HG02943 (cell line): ENCODE data around the gene SLC2A5.
"Not testable (repeated sequence)": the region's sequence is repeated elsewhere in the genome, so short reads cannot be mapped to it uniquely, and the experiment has no call there.

Experiments
- ATAC-seq: cut with Tn5 transposase; IDR thresholded peaks from one replicate; pipeline ENCODE4 v1.9.1; 2021; ENCODE audit warnings: mild to moderate bottlenecking, low read depth, moderate library complexity; ENCODE audit not compliant: unreplicated experiment

SLC2A5 gene

DNA sequence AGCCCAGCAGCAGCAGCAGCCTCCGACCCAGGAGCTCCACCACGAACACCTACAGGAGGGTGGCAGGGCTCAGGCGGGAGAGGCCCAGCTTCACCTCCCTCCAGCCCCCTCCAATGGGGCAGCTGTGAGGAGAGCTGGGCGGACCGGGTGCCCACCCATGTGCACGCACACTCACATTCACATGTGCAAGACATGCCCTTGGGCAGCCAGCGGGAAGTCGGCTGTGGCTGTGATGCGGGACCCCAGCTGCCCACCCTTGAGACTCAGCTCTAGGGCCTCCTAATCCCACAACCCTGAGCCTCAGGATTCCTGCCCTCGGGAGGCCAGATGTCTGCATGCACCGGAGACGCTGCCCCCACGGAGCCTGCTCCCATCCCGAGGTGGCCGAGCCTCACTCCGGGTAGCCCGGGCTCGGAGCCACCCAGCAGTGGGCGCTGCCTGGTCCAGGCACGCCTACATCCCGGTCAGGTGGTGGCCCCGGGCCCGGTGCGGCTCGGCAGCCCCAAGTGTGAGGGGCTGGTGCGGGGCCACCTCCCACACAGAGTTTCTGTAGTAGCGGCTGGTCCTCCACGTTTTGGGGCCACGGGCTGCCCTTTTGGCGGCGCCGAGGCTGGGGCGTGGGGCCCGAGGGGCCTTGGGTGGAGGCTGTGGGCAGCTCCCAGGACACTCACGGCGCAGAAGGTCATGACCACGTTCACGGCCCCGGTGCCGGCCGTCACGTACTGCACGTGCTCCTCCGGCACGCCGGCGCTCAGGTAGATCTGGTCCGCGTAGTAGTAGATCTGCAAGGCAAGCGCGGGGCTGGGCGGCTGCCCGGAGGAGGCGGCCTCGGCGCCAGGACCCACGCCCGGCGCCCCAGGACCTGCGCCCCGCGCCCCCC lies 30.3 kb downstream of the SLC2A5 start:
- ATAC-seq, result no peak

DNA sequence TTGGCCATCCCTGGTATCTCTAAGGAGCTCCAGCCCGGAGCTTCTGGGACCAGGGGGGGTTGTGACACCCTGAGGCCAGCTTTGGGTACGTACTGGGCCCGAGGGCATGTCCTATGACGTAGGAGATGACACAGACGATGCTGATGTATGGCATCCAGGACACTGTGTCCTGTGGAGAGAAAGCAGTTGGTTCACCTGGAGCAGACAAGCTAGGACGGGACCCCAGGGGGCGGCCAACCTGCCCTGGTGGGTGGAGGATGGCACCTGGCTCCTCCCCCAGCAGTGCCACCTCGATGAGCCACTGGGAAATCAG lies 31.1 kb downstream of the SLC2A5 start:
- ATAC-seq, result no peak

- ATAC-seq, result no peak
These were observed 31.7 kb downstream of the SLC2A5 start for GRCh38 chr1:9037476-9038337.

GRCh38 chr1:9035226-9035625 lies 34.2 kb downstream of the SLC2A5 start:
- no peak for ATAC-seq

- no peak for ATAC-seq
These were observed 36.1 kb downstream of the SLC2A5 start for GRCh38 chr1:9033363-9033762.

DNA sequence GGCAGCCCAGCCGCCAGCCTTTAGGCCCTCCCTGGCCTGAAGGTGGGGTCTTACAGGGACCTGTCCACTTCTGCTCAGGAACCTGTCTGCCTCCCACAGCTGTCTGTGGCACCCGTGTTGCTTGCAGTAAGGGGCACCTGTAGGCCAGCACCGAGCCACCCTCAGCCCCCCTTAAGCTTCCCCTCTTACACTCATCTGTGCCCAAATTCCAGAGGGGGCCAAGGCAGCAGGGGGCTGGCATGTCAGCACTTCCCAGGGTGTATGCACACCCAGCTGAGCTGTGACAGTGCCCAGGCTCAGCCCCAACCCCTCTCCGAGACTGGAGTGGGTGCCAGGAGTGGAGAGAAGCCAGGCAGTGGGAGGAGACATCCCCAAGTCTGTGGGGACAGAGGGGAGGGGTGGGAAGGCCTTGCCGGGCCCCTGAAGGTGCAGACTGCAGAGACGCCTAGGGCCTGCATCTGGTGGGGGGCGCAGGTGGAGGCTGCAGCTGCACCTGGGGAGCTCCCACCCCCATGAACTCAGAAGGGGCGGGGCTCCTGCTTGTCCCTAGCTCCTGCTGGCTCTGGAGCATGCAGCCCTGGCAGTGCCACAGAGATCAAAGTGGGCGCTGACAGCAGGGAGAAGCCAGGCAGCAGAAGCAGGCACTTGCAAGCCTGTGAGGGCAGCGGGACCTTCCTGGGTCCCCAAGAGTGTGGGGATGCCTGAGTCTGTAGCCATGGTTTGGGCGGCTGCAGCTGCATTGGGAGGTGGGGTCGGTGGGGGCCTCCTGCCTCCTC lies 37.8 kb downstream of the SLC2A5 start:
- no peak for ATAC-seq

DNA sequence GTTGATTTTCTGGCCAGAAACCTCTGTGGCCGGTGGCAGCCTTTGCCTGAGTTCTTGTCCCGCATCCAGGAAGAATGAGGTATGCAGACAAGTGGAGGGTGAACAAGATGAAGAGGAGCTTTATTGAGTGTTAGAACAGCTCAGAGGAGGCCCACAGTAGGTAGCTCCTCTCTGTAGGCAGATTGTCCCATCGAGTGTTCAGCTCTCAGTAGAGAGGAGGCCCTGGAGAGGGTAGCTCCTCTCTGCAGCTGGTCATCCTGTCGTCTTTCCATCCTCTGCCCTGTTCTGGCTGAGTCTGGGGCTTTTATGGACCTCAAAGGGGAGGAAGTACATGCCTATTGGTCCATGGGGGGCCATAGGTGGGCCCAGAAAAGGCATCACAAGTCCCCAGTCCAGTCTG lies 38.4 kb downstream of the SLC2A5 start:
- not testable (repeated sequence) for ATAC-seq

DNA sequence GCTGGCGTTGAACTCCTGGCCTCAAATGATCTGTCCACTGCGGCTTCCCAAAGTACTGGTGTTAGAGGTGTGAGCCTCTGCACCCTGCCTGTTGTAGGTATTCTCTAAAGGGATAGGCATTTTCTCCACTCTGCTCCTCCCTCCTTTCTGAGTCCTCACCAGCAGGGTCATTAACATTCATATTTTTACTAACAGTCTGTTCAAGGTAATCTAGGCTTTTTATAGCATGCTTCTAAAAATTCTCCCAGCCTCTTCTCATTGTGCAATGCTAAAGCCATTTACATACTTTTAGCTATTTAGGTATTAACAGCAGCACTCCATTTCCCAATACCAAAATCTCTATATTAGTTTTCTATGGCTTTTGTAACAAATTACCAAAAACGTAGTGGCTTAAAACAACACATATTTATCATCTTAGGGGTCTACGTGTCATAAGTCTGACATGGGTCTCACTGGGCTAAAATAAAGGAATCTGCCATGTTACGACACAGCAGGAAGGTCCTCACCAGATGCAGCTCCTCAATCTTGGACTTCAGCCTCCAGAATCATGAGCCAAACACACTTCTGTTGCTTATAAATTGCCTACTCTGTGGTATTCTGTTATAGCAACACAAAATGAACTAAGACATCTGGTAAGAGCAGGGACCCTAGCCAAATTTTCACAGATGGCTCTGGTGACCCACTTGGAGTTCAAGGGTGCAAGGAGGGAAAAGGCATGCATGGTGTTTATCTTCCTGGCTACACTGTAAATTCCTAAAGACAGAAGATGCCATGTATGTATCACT lies 40.3 kb downstream of the SLC2A5 start:
- ATAC-seq, result no peak

DNA sequence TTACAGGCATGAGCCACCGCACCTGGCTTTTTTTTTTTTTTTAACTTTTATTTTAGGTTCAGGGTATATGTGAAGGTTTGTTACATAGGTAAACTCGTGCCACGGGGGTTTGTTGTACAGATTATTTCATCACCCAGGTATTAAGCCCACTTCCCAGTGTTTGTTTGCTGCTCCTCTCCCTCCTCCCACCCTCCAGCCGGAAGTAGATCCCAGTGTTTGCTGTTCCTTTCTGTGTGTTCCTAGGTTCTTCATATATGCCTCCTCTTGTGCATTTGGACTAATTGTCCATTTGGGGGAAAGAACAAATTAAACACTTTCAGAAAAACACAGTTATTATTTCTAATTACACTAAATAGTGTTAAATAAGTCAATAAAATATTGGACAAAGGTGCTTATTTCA lies 42.1 kb downstream of the SLC2A5 start:
- ATAC-seq, result no peak

DNA sequence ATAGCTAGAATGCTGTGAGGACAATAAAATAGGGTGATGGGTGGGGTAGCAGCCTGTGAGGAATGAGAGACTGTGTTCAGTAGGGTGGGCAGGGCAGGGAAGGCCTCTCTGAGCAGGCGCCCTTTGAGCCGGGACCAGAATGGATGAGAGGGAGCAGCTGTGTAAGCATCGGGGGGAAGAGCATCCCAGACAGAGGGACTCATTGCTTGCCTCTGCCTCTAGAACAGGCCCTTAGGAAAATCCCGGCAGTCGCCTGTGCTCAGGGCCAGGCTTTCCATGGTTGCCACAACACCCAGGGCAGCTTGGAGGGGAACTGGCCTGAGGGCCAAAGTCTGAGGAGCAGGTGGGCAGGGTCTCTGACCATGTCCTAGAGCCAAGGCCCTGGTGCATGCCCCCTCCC lies 44.0 kb downstream of the SLC2A5 start:
- no peak for ATAC-seq

GRCh38 chr1:9024837-9025236 lies 44.6 kb downstream of the SLC2A5 start:
- ATAC-seq, result no peak

DNA sequence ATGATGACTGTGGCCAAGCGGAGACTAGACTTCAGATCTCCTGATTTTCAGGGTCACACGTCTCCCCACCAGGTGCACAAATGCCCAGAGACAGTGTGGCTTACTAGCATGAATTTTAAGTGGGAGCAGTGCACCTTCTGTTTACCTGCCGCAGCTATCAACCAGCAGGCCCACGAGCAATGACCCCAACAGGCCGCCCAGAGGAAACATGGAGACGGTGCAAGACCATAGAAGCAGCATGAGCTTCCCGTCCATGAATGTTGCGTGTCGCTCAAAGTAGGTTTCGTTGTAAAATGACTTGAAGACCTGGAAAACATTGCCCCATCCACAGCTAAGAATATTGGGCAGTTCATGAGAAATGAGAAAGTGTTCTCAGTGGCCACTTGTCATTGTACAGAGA lies 46.7 kb downstream of the SLC2A5 start:
- ATAC-seq, result no peak

DNA sequence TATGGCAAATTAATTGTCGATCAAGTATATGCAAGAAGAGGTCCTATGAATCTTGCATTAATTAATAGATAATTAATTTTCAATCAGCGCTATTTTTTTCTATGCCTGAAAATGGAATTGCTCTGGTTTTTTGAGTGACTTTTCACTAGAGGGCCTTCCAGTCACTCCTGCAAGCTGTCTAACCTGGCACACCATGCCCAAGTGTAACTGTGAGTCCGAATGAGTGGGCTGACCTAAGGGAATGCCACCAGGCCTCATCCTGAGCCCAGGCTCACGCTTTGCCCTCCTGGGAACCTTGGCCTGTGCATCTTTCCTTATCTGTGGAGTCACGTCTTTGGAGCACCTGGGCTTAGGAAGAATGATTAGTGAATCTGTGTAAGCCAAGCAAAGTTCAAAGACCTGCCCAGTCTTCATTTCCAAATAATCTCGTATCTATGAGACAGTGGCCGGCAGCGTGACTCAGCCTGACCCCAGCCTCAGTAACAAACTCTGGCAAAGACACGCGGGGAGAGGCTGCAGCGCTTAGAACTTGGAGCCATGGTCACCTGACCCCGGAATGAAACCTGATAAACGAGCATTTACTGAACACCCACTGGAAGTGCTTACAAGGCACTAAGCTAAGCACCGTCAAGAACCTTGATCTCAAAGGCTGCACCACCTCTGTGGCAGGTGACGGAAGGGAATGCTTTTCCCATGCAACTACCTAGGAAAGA lies 47.3 kb downstream of the SLC2A5 start:
- not testable (repeated sequence) for ATAC-seq

GRCh38 chr1:9020305-9020704 lies 49.1 kb downstream of the SLC2A5 start:
- ATAC-seq, result no peak

DNA sequence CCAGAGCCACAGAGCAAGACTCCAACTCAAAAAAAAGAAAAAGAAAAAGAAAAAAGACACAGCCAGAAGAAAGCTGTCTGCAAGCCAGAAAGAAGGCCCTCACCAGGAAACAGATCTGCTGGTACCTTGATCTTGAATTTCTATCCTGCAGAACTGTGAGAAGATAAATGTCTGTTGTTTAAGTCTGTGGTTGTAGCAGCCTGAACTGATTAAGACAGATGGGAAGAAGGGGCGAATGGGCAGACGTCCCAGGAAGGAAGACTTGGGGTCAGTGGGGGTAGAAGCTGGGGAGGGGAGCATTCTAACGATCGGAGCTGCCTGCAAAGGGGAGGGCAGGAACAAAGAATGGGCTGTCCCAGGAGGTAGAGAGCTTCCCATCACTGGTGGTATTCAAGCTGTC lies 49.5 kb downstream of the SLC2A5 start:
- ATAC-seq, result no peak

GRCh38 chr1:9018333-9018732 lies 51.1 kb downstream of the SLC2A5 start:
- ATAC-seq, result no peak

- no peak for ATAC-seq
These were observed 53.0 kb downstream of the SLC2A5 start for GRCh38 chr1:9016455-9016854.

- ATAC-seq, result no peak
These were observed 54.7 kb downstream of the SLC2A5 start for GRCh38 chr1:9014475-9015375.

DNA sequence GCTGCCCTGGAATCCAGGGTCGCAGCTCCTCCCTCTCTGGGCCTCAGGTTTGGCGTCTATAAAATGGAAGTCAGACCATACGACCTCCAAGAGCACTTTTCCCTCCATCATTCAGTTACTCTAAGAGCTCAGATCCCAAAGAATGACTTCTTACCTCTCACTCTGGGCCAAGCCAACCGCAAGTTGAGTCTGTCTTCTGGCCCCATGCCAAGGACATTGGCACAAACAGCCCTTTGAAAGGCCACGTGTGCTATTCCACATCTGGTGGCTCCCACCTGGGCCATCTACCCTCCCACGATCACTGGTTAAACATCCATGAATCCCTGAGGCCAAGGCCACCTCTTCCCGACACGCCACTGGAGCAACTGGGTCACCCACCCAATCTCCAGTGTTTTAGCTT lies 55.6 kb downstream of the SLC2A5 start:
- ATAC-seq, result no peak
